ENCODE measurements around the gene TBXA2R.
"Not testable (repeated sequence)": the region's sequence is repeated elsewhere in the genome, so short reads cannot be mapped to it uniquely, and the experiment has no call there.

TBXA2R gene

DNA sequence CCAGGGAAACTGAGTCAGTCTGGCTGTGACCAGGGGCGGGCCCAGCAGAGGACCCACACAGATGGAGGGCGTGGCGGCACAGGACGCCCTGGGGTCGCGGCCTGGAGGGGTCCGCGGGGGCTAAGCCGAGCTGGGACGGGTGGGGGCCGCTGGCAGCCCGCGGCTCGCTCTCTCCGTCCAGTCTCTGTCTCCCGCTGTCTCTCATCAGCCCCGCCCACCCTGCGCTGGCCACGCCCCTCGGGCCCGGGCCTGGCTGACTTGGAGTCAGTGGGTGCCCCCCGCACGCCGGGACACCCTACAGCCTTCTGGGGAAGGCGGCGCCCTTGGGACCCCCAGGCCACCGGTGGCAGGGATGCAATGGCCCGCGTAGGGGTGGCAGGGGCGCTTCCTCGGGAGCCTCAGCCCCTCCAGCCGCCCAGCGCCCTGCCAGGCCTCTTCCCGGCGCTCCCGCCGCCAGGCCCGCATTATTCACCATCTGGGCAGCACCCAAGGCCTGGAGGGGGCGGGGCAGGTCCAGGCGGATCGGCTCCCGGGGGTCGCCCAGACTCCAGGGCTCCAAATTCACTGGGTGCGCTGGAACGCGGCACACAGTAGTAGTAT is at the start of gene TBXA2R:
TSS of gene TBXA2R (minus strand) at position 186 of the 600 bp plus-strand sequence. CDS start 6,241 bp downstream, outside the sequence.
- peak; percentile 51 for DNase-seq (ENCODE audit: low read depth)

DNA sequence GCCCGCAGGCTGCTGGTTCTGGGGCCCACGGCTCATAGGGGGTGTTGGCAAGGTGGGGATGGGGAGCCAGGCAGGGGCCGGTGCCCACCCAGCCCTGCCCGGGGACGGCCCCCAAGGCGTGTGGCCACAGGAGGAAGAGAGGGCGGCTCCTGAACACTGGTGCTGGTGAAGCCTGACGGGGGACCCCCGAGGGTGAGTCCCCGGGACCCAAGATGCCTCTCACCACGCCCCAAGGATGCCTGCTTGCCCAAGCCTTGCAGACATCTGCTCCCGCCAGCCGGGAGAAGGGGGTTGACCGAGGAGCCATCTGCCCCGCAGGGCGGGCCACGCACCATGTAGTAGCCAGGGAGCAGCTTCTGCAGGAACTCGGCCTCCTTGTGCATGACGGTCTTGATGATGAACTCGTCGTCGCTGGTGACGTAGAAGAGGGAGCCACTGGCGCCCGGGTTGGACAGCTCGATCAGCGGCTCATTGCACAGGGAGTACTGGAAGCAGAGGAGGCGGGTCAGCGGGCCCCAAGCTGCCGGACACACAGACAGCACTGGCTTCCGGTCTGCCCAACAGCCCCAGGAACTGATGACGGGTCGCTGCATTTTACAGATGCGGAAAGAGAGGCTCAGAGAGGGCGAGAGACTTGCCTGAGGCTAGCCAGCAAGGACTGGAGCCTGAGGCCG is 49.5 kb upstream of the TBXA2R start:
- no peak for DNase-seq (ENCODE audit: low read depth)

DNA sequence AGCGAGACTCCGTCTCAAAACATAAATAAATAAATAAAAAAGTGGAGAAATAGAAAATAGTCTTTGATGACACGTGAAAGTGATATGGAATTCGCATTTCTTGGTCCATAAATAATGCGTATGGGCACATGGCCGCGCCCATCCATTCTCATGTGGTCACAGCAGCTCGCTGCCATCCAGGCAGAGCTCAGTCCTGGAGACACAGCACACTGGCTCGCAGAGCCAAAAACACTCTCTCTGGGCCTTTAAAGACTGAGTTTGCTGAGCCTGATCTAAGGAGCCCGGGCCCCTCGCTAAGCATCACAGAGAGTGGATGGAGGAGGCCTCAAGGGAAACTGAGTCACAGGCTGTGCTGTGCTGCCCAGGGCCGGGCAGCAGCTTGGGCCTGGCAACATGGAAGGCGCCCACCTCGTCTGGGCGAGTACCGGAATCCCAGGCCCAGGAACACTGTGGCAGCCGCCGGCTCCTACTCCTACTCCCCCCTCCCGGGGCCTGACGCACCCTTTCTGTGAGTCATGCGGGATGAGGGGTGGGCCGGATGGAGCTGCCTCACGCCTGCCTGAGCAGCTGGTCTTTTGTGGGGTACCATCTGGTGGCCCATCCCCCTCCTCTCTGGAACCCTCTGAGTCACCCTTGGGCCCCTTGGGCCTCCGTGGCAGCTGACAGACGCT is 48.9 kb upstream of the TBXA2R start:
- DNase-seq (ENCODE audit: low read depth) = no peak

DNA sequence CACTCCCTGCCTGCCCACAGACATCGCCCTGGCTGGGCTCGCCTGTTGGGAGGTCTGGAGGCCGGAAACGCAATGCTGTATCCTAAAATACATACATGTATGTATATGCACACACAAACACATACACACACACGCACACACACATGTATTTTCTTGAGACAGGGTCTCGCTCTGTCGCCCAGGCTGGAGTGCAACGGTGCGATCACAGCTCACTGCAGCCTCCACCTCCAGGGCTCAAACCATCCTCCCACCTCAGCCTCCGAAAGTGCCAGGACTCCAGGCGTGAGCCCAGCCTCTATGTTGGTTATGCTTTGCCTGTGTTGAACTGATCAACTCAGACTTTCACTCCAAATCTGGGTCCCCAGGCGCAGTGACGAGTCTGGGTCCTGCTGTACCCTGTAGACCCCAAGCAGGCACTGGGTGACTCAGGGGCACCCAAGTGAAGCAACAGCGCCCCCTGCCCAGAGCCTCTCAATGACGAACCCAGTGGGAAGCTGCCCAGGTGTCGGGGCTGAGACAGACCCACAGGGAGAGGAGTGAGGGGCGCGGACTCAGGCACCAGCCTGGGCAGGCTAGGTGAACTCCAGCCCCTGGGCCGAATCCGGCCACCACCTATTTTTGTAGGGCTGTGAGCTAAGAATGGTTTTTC is 47.3 kb upstream of the TBXA2R start:
- DNase-seq (ENCODE audit: low read depth) = no peak

DNA sequence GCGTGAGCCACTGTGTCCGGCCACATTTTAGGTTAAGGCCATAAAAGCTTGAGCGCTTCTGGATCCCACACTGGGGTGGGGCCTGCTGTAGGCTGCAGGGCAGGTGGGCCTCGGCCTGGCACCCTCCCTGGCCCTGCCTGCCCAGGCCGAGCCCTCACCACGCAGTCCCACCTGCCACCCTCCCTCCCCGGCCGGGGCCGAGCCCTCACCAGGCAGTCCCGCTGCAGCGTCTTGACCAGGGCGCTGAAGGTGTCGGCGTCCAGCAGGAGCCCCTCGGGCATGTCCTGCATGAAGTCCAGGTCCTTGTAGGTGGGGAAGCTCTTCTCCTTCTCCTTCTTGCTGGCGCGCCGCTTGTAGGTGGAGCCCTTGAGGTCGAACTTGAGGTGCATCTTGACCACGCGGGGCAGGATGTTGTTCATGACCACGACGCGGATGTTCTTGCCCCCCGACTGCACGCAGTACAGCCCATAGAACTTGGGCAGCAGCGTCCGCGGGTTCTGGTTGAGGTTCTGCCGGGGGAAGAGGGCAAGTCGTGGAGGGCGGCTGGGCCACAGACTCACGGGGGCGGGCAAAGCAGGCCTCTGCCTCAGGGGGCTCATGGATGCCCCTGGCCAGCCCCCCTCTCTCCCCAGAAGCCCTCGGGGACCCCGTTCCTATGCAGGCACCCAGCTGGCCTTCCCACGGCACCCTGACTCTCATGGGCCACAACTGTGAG is 46.6 kb upstream of the TBXA2R start:
- DNase-seq (ENCODE audit: low read depth) = no peak

DNA sequence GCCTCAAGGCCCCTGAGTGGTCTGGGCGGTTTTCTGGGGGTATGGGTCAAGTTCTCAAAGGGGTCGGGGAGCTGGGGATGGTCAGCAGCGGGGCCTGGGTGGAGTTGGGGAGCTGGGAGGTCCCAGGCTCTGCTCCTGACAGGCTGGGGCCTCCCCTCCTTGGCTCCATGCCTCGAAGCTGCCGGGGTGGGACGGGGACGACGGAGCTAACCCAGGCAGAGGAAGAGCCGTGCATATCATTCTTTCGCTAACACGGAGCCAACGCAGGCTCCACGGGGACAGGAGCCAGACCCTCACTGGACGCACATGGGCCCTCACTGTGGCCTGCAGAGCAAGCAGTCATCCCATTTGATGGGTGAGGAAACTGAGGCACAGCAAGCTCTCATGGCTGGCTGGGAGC is 45.7 kb upstream of the TBXA2R start:
- DNase-seq (ENCODE audit: low read depth) = no peak

DNA sequence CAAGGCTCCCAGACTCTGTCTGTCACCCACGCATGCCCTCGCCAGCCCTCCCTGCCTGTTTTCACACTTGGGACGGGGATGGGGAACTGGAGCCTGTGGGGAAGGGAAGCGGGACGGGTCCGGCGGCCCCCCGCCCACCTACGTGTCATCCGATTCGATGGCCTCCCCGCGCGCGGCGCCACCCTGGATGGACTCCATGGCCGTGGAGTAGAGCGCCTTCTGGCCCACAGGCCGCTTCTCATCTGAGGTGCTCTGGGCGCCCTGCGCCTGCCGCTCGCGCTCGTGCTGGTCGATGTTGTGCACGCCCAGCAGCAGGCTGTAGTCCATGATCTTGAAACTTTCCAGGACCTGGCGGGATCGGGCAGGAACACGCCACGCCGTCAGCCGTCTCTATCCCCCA is 45.0 kb upstream of the TBXA2R start:
- DNase-seq (ENCODE audit: low read depth) = no peak

DNA sequence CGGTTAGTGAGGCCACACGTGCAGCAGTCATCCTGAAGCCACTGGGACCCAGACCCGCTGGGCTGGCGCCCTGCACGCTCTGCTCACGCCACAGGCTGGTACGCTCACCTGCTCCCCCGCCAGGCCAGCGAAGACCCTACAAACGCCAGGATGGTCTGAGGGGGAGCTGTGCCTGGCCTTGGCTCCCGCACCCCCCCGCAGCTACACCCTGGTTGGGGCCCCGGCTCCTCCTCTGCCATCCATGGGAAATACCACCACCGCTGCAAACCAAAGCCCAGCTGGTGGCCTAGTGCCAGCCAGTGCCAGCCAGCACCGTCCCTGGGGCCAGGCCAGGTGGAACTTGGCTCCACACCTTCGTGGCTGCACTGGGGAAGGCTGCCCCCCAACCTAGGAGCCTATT is 43.2 kb upstream of the TBXA2R start:
- no peak for DNase-seq (ENCODE audit: low read depth)

DNA sequence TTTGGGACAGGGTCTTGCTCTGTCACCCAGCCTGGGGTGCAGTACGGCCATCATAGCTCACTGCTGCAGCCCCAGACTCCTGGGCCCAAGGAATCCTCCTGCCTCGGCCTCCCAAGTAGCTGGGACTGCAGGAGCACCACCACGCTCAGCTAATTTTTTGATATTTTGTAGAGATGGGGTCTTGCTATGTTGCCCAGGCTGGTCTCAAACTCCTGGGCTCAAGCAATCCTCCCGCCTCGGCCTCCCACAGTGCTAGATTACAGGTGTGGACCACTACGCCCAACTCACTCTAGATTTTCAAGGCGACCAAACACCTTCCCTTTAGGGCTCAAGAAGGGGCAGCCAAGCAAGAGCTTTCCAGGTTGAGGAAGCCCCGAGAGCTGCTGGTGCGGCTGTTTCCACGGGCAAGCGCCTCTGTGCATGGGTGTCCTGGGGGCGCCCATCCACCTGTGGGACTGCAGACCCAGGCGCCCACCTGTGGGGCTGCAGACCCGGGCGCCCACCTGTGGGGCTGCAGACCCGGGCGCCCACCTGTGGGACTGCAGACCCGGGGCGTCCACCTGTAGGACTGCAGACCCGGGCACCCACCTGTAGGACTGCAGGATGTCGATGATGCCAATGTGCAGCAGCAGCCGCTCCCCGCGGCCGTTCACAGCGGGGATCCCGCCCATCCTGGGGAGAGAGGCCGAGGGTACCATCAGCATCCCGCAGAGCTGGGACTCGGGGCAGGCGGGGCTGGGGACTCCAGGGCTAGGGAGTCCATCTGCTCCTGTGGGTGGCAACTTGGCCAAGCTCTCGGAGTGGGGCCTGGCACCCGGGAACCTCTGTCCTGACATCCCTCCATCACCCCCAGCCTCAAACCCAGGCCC is 41.6 kb upstream of the TBXA2R start:
- DNase-seq (ENCODE audit: low read depth) = no peak

DNA sequence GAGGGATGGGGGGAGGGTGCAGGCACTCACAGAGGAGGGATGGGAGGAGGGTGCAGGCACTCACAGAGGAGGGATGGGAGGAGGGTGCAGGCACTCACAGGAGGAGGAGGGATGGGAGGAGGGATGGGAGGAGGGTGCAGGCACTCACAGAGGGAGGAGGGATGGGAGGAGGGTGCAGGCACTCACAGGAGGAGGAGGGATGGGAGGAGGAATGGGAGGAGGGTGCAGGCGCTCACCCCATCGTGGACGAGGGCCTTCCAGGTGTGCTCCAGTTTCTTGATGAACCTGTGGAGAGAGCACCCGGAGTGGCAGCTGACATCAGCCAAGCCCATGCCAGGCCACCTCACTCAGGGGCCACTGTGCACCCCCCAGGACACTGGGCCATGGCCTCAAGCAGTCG is 40.4 kb upstream of the TBXA2R start:
- DNase-seq (ENCODE audit: low read depth) = not testable (repeated sequence)

DNA sequence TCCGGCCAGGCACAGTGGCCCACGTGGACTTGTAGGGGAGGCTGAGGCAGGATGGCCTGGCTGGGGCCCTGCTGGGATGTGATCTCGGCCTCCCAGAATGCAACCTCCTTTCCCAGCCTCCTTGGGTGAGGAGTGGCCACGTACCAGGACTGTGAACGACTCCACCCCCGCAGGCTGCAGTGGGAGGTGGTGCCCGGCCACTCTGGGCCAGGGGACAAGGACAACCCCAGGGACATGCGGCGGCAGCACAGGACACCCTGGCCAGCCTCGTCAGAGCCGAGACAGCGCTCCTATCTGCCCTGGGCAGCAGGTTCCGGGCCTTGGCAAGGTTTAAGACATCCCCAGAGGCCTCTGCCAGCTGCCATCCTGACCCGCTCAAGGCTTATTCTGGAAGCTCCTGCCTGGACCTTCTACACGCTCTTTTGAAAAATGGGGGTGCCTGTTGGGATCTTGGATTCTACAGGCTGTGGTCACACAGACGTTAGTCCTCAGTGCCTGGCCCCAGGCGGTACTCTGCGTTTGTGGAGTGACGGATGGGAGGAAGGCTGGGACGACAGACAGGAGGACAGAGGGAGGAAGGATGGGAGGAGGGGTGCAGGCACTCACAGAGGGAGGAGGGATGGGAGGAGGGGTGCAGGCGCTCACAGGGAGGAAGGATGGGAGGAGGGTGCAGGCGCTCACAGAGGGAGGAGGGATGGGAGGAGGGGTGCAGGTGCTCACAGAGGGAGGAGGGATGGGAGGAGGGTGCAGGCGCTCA is 39.8 kb upstream of the TBXA2R start:
- DNase-seq (ENCODE audit: low read depth) = no peak

DNA sequence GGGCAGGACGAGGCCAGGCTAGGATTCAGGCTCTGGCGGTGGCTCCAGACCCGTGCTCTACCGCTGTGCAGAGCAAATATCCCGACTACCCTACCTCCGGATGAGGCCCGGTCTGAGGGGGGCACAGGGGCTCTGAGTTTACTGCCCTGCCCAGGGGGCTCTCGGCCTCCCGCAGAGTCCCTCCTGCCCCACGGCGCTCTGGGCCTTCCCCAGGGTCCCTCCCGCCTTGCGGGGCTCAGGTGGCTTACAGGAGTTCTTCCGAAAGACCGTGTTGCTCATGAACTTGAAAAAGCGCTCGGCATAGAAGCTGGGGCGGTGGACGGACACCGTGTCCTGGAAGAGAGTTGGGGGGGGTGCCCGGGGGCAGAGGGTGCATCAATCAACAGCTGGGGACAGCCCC is 39.1 kb upstream of the TBXA2R start:
- no peak for DNase-seq (ENCODE audit: low read depth)

DNA sequence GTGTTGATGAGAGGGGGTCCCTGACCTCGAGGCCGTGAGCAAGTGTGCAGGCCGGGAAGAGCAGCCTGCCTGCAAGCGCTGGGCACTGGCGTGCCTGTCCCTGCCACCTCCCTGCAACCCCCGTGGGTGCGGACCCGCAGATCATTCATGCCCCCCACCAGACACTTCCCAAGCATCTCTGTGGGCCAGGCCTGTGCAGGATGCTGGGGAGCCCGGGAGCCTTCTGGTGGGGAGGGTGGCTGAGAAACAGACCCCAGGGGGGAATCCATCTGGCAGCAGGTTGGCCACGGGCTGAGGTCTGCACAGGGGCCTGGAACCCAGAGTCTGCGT is 38.4 kb upstream of the TBXA2R start:
- no peak for DNase-seq (ENCODE audit: low read depth)

DNA sequence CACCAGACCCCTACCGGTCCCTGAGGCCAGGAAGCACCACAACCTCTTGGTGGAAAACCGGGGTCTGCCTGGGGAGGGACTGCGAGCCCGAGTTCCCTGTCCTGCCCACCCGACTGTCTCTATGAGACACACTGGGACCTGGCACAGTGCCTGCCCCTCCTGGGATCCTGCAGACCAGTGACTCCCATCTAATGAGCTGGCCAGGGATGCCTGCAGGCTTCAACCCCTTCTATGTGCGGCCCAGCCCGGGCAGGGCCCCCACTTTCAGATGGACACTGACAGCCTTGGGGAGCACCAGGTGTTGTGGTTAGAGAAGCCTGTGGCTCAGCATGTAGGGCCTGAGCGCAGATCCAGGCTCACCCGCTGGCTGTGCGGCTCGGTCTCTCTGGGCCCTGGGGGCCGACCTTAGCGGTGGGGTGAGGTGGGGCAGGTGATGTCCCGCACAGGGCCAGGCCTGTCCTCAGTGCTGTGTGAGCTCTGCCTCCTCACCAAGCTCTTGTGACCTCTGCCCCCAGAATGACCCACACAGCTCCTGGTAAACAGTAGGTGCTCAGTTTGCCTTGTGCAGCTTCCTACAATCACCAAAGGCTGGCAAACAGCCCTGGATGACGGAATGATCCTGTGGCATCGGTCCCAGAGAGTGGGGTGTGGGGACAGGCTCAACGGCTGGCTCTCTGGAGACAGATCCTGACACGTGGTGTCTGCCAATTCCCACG is 37.8 kb upstream of the TBXA2R start:
- DNase-seq (ENCODE audit: low read depth) = no peak

DNA sequence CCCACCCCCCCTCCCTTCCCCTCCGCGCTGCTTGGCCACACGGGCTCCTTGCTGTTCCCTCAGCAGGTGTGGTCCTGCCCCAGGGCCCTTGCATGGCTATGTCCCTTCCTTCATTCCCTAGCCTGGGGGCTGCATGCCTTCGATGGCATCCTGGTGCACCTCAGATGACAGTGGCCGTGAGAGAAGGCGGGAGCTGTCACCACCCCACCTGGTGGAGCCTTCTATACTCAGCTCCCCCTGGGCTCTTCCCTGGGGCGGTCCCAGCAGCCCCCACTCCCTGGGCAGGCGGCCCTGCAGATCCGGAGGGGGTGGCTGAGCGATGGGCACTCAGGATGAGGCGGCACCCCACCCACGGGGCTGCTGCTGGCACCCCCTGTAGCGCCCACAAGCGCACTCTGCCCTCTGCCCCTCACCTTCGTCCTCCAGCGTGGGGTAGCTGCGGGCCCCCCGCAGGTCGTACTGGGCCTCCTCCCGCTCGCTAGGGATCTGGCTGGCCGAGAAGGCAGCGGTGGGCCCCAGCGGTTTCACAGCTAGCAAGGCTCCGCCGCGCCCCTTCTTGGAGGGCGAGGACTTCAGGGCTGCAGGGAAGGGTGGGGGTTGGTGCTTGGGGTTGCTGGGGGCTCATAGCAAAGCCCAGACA is 37.1 kb upstream of the TBXA2R start:
- DNase-seq (ENCODE audit: low read depth) = no peak

DNA sequence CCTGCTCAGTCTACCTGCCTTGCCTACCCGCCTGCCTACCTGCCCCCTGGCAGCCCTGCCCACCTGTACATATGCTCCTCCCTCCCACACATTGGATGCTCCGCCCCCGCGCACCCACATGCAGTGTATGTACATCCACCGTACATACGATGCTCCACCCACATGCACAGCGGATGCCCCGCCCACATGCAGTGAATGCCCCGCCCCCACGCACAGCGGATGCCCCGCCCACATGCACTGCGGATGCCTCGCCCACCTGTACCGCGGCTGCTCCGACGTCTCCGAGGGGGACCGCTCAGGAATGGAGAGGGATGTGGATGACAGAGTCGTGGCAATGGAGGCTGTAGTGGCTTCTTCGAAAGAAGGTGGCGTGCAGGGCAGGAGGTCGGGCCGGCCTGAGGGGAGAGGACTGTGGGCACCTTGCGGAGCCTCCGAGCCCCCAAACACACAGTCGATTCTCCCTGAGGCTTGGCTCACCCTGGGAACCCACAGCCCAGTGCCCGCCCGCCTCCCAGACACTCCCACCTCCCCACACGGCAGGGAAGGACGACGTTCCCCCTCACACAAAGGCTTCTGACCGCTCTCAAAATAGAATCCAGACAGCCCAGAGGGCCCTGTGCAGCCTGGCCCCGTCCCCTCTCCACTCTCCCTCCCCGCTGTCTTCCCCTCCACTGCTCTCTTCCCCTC is 36.5 kb upstream of the TBXA2R start:
- no peak for DNase-seq (ENCODE audit: low read depth)

DNA sequence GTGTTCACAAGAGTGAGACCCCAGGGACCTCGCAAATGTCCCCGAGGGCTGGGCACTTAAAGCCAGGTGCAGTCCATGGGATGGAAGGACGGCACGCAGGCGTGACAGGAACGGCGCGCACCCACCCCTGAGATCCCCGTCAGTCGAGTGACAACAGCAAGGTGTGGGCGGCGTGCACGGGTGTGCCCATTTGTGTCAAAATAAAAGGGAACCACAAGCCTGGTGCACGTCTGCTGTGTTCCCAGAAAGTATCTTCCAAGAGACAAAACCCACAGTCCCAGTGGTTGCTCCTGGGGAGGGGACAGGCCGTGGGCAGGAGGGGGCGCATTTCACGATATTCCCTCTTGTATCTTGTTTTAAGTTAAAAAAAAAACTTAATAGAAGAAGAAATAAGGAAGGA is 35.6 kb upstream of the TBXA2R start:
- no peak for DNase-seq (ENCODE audit: low read depth)

DNA sequence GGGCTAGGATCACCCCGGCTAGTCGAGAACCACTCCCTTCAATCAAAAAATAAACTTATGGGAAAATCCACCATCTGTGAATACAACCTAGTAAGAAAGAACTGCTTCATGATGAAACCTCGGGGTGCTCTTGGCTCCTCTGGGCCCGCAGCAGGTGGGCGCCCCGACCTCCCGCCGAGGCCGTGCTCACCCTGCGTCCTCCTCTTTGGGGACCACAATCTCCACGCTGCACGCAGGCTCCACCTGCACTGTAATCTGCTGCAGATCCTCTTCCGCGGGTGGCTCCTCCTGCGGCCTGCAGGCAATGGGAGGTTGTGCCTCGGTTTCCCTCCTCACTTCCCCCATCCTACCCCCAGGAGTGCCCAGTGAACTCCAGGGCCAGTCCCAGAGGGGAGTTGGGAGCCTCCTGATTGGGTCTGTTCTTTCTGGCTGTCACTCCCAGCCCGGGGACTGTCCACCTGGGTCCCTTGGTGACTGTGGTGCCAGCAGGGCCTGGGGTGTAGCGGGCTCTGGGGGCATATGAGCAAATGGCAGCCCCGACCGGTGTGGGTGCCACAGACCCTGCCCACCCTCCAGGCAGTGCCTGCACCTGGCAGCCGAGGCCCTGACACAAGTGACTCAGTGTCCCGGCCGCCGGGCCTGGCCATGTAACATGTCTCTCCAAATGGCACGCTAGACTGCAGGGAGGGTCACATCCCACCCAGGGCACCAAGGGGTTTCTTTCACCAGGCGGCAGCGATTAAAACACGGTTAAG is 35.0 kb upstream of the TBXA2R start:
- no peak for DNase-seq (ENCODE audit: low read depth)
